Measurements from ENCODE around the gene TEX9. TPM values are rescaled to one million over a fixed set of nuclear protein-coding genes. Genes with fewer than 3 reads are reported as not detected.
"Not testable (repeated sequence)": the region's sequence is repeated elsewhere in the genome, so short reads cannot be mapped to it uniquely, and the experiment has no call there.

Gene TEX9
- 1 to 10 TPM in 1 of 2 experiments, under 1 TPM in 1; 0.71 to 1.1 TPM for total RNA-seq

GRCh38 chr15:56365075-56365711 lies at the start of gene TEX9:
TSS of gene TEX9 (plus strand) at chr15:56365426. CDS start at chr15:56365451, 25 bp downstream.
- ChIA-PET CTCF (no interaction called here), POLR2A (no interaction called here)
- H3K27me3 Mint-ChIP-seq: peaks cover 39% of the 10 kb centered on the region
- H3K36me3 Mint-ChIP-seq (ENCODE audit: low read depth): no peaks in the 10 kb centered on the region
- peaks cover 17% of the 10 kb centered on the region for H3K4me1 Mint-ChIP-seq
- peak within 1 kb of the TSS; percentile 87 for H3K4me3 Mint-ChIP-seq
- H3K27ac Mint-ChIP-seq: peak within 1 kb of the TSS; percentile 55
- no peaks in the 10 kb centered on the region for H3K9me3 Mint-ChIP-seq
- peak; percentile 83 for DNase-seq

- DNase-seq; POLR2A ChIA-PET; H3K9me3 Mint-ChIP-seq; H3K4me1 Mint-ChIP-seq; H3K27me3 Mint-ChIP-seq; H3K27ac Mint-ChIP-seq; H3K36me3 Mint-ChIP-seq (ENCODE audit: low read depth); CTCF ChIA-PET; H3K4me3 Mint-ChIP-seq: not testable (repeated sequence)
These were observed 48.7 kb upstream of the TEX9 start for GRCh38 chr15:56316561-56316960.

- CTCF ChIA-PET: no interaction called here
- H3K4me1 Mint-ChIP-seq: no peaks in the 10 kb centered on the region
- no peaks in the 10 kb centered on the region for H3K36me3 Mint-ChIP-seq (ENCODE audit: low read depth)
- peaks cover 10% of the 10 kb centered on the region for H3K9me3 Mint-ChIP-seq
- H3K4me3 Mint-ChIP-seq: no peak overlapping the region
- H3K27ac Mint-ChIP-seq: no peak overlapping the region
- no peak for DNase-seq
- POLR2A ChIA-PET: no interaction called here
- H3K27me3 Mint-ChIP-seq: peaks cover 3% of the 10 kb centered on the region
These were observed 44.9 kb upstream of the TEX9 start for GRCh38 chr15:56320316-56320715.

GRCh38 chr15:56320861-56321260 lies 44.4 kb upstream of the TEX9 start:
- H3K27me3 Mint-ChIP-seq: peaks cover 3% of the 10 kb centered on the region
- CTCF ChIA-PET: no interaction called here
- DNase-seq: no peak
- POLR2A ChIA-PET: no interaction called here
- H3K4me1 Mint-ChIP-seq: no peaks in the 10 kb centered on the region
- no peak overlapping the region for H3K4me3 Mint-ChIP-seq
- peaks cover 10% of the 10 kb centered on the region for H3K9me3 Mint-ChIP-seq
- no peak overlapping the region for H3K27ac Mint-ChIP-seq
- no peaks in the 10 kb centered on the region for H3K36me3 Mint-ChIP-seq (ENCODE audit: low read depth)

- no peaks in the 10 kb centered on the region for H3K4me1 Mint-ChIP-seq
These were observed 42.8 kb upstream of the TEX9 start for GRCh38 chr15:56322444-56322843.

GRCh38 chr15:56323435-56323834 lies 41.8 kb upstream of the TEX9 start:
- no peaks in the 10 kb centered on the region for H3K9me3 Mint-ChIP-seq
- H3K4me3 Mint-ChIP-seq: no peak overlapping the region
- peaks cover 3% of the 10 kb centered on the region for H3K27me3 Mint-ChIP-seq
- H3K27ac Mint-ChIP-seq: no peak overlapping the region
- no peaks in the 10 kb centered on the region for H3K36me3 Mint-ChIP-seq (ENCODE audit: low read depth)
- no peaks in the 10 kb centered on the region for H3K4me1 Mint-ChIP-seq
- ChIA-PET POLR2A (no interaction called here), CTCF (no interaction called here)
- DNase-seq: no peak

More at GRCh38 chr15:56322444-56322843, 42.8 kb upstream of the TEX9 start:
- POLR2A ChIA-PET: no interaction called here
- H3K4me3 Mint-ChIP-seq: no peak overlapping the region
- DNase-seq: no peak
- CTCF ChIA-PET: interaction anchor here (0.6 kb wide), 1 partner anchor 26 kb away, joined by 3 read pairs; no protein-coding TSS in a partner anchor
- H3K9me3 Mint-ChIP-seq: peaks cover 8% of the 10 kb centered on the region
- no peak overlapping the region for H3K27ac Mint-ChIP-seq
- H3K27me3 Mint-ChIP-seq: peaks cover 3% of the 10 kb centered on the region
- H3K36me3 Mint-ChIP-seq (ENCODE audit: low read depth): no peaks in the 10 kb centered on the region

GRCh38 chr15:56325186-56325585 lies 40.0 kb upstream of the TEX9 start:
- no peak overlapping the region for H3K27ac Mint-ChIP-seq
- H3K4me1 Mint-ChIP-seq: no peaks in the 10 kb centered on the region
- CTCF ChIA-PET: no interaction called here
- POLR2A ChIA-PET: no interaction called here
- H3K9me3 Mint-ChIP-seq: peaks cover 3% of the 10 kb centered on the region
- no peak for DNase-seq
- H3K36me3 Mint-ChIP-seq (ENCODE audit: low read depth): no peaks in the 10 kb centered on the region
- peaks cover 3% of the 10 kb centered on the region for H3K27me3 Mint-ChIP-seq
- no peak overlapping the region for H3K4me3 Mint-ChIP-seq

GRCh38 chr15:56327721-56328502 lies 37.3 kb upstream of the TEX9 start:
- Mint-ChIP-seq H3K9me3 (peaks cover 10% of the 10 kb centered on the region), H3K36me3 (ENCODE audit: low read depth) (no peaks in the 10 kb centered on the region), H3K27me3 (peaks cover 5% of the 10 kb centered on the region), H3K27ac (no peak overlapping the region), H3K4me1 (no peaks in the 10 kb centered on the region), H3K4me3 (no peak overlapping the region)
- POLR2A ChIA-PET: no interaction called here
- CTCF ChIA-PET: no interaction called here
- DNase-seq: no peak

GRCh38 chr15:56337084-56337725 lies 28.0 kb upstream of the TEX9 start:
- ChIA-PET CTCF (no interaction called here), POLR2A (no interaction called here)
- H3K36me3 Mint-ChIP-seq (ENCODE audit: low read depth): no peaks in the 10 kb centered on the region
- peaks cover 4% of the 10 kb centered on the region for H3K27me3 Mint-ChIP-seq
- no peak overlapping the region for H3K4me3 Mint-ChIP-seq
- no peaks in the 10 kb centered on the region for H3K9me3 Mint-ChIP-seq
- no peak overlapping the region for H3K27ac Mint-ChIP-seq
- no peaks in the 10 kb centered on the region for H3K4me1 Mint-ChIP-seq
- no peak for DNase-seq

- Mint-ChIP-seq H3K27me3 (peaks cover 10% of the 10 kb centered on the region), H3K4me1 (no peaks in the 10 kb centered on the region), H3K9me3 (no peaks in the 10 kb centered on the region), H3K27ac (no peak overlapping the region), H3K4me3 (no peak overlapping the region), H3K36me3 (ENCODE audit: low read depth) (no peaks in the 10 kb centered on the region)
- ChIA-PET CTCF (no interaction called here), POLR2A (no interaction called here)
- DNase-seq: no peak
These were observed 25.6 kb upstream of the TEX9 start for GRCh38 chr15:56339594-56339993.

GRCh38 chr15:56341201-56341600 lies 24.0 kb upstream of the TEX9 start:
- no peaks in the 10 kb centered on the region for H3K36me3 Mint-ChIP-seq (ENCODE audit: low read depth)
- no peak overlapping the region for H3K4me3 Mint-ChIP-seq
- ChIA-PET POLR2A (no interaction called here), CTCF (no interaction called here)
- no peak for DNase-seq
- H3K4me1 Mint-ChIP-seq: no peaks in the 10 kb centered on the region
- no peaks in the 10 kb centered on the region for H3K9me3 Mint-ChIP-seq
- H3K27me3 Mint-ChIP-seq: peaks cover 10% of the 10 kb centered on the region
- H3K27ac Mint-ChIP-seq: no peak overlapping the region

GRCh38 chr15:56342653-56343052 lies 22.6 kb upstream of the TEX9 start:
- no peak for DNase-seq
- ChIA-PET CTCF (no interaction called here), POLR2A (no interaction called here)
- H3K9me3 Mint-ChIP-seq: no peaks in the 10 kb centered on the region
- peaks cover 10% of the 10 kb centered on the region for H3K27me3 Mint-ChIP-seq
- no peaks in the 10 kb centered on the region for H3K36me3 Mint-ChIP-seq (ENCODE audit: low read depth)
- H3K4me3 Mint-ChIP-seq: no peak overlapping the region
- no peak overlapping the region for H3K27ac Mint-ChIP-seq
- H3K4me1 Mint-ChIP-seq: no peaks in the 10 kb centered on the region

- H3K4me3 Mint-ChIP-seq: no peak overlapping the region
- no peaks in the 10 kb centered on the region for H3K9me3 Mint-ChIP-seq
- no peaks in the 10 kb centered on the region for H3K36me3 Mint-ChIP-seq (ENCODE audit: low read depth)
- H3K27me3 Mint-ChIP-seq: peaks cover 15% of the 10 kb centered on the region
- no peak for DNase-seq
- no peak overlapping the region for H3K27ac Mint-ChIP-seq
- CTCF ChIA-PET: no interaction called here
- H3K4me1 Mint-ChIP-seq: no peaks in the 10 kb centered on the region
- POLR2A ChIA-PET: no interaction called here
These were observed 21.3 kb upstream of the TEX9 start for GRCh38 chr15:56343879-56344278.
